Panc1 (cell line): ENCODE measurements around the gene TRABD2B. TPM values are rescaled to one million over a fixed set of nuclear protein-coding genes. Genes with fewer than 3 reads are reported as not detected.

Experiments used
- ATAC-seq: fragments of 200-7000 bp; cut with Tn5 transposase; 2 replicates; pipeline ENCODE4 v1.9.1; 2020; ENCODE audit warnings: mild to moderate bottlenecking, moderate library complexity
- BruUV-seq: library from RNA; stranded (reverse); fragments of 400-500 nt; replicated peaks from 2 replicates; lab custom pipeline; 2021; lab: Mats Ljungman, UMichigan
- CTCF ChIA-PET: fragments of 300-600 bp; sonication (Branson Sonifier 250); formaldehyde crosslinking; loops from one replicate; lab custom pipeline; 2022; ENCODE audit warnings: antibody characterized with exemption; lab: Charles Lee
- POLR2A ChIA-PET: fragments of 300-600 bp; sonication (Branson Sonifier 250); formaldehyde crosslinking; loops from one replicate; lab custom pipeline; 2022; ENCODE audit warnings: antibody characterized with exemption; lab: Charles Lee
- DNase-seq: peaks from one replicate; pipeline ENCODE4 v3.0.0-alpha.2; 2010; ENCODE audit warnings: low read depth, low spot score
- H3K27ac ChIP-seq: 2 replicates; pipeline ENCODE4 v1.5.1; 2011; ENCODE audit warnings: mild to moderate bottlenecking, low read length, inconsistent platforms
- H3K27me3 ChIP-seq: fragments of 200-500 bp; sonication (Bioruptor generic); 2 replicates; pipeline ENCODE4 v1.6.0; 2014; ENCODE audit warnings: low read length, inconsistent platforms; ENCODE audit not compliant: control insufficient read depth, insufficient read depth
- H3K36me3 ChIP-seq: fragments of 200-500 bp; sonication (Bioruptor generic); 2 replicates; pipeline ENCODE4 v1.5.1; 2014; ENCODE audit warnings: inconsistent platforms, mild to moderate bottlenecking, low read length, moderate library complexity; ENCODE audit not compliant: control insufficient read depth, insufficient read depth
- H3K4me1 ChIP-seq: 2 replicates; pipeline ENCODE4 v1.5.1; 2011; ENCODE audit warnings: inconsistent platforms, mild to moderate bottlenecking, low read length, moderate library complexity; ENCODE audit not compliant: control insufficient read depth, insufficient read depth
- H3K4me3 ChIP-seq, 2 experiments: 2 replicates each; pipeline ENCODE4 v1.5.1; 2011 to 2012; ENCODE audit warnings: low read depth in 2 of 2, low read length in 2 of 2, mild to moderate bottlenecking in 2 of 2, inconsistent platforms in 1 of 2, moderate library complexity in 1 of 2
- H3K9me3 ChIP-seq: fragments of 200-500 bp; sonication (Bioruptor generic); 2 replicates; pipeline ENCODE4 v1.5.1; 2014; ENCODE audit warnings: low read depth, mild to moderate bottlenecking, inconsistent platforms, low read length, moderate library complexity; ENCODE audit not compliant: control insufficient read depth, insufficient read depth
- POLR2AphosphoS5 ChIP-seq: IDR thresholded peaks from 2 replicates; pipeline ENCODE4 v1.6.1; 2012; ENCODE audit warnings: mild to moderate bottlenecking, low read depth, low read length, moderate library complexity
- SIN3A ChIP-seq: IDR thresholded peaks from 2 replicates; pipeline ENCODE4 v1.6.1; 2012; ENCODE audit warnings: low read depth, mild to moderate bottlenecking, low read length, moderate library complexity, borderline replicate concordance; ENCODE audit not compliant: insufficient read depth
- TCF7L2 ChIP-seq: IDR thresholded peaks from 2 replicates; pipeline ENCODE4 v1.6.1; 2011; ENCODE audit warnings: mild to moderate bottlenecking, low read depth, low read length, inconsistent platforms
- in situ Hi-C: cut with HindIII; loops from 2 replicates; pipeline ENCODE4 v1.10.0; 2016; ENCODE audit warnings: low sequenced_read_pairs, low pct_unique_long_range_greater_than_20kb
- intact Hi-C: fragments of 100-400 bp; cut with micrococcal nuclease; formaldehyde crosslinking; loops from one replicate; pipeline ENCODE4 v1.10.0; 2022; ENCODE audit not compliant: unreplicated experiment
- total RNA-seq: library from RNA; stranded (reverse); gene quantifications from one replicate; pipeline ENCODE4 v1.2.1, GENCODE V29; 2021; ENCODE audit not compliant: unreplicated experiment
- TF ChIP-seq, protein P1 (sequence below), 2 experiments: IDR thresholded peaks; 2 replicates each; pipeline ENCODE4 v1.6.1; 2011 to 2012; ENCODE audit warnings: low read depth in 2 of 2, control low read depth in 1 of 2, low read length in 1 of 2, mild to moderate bottlenecking in 1 of 2, moderate library complexity in 1 of 2; ENCODE audit not compliant: insufficient read depth in 1 of 2
- TF ChIP-seq, protein P2 (sequence below): fragments of 450-650 bp; IDR thresholded peaks from 2 replicates; pipeline ENCODE4 v1.5.1; 2017; ENCODE audit warnings: mild to moderate bottlenecking

The TRABD2B gene
- total RNA-seq, 1 experiment from 2014 or later = not detected

DNA sequence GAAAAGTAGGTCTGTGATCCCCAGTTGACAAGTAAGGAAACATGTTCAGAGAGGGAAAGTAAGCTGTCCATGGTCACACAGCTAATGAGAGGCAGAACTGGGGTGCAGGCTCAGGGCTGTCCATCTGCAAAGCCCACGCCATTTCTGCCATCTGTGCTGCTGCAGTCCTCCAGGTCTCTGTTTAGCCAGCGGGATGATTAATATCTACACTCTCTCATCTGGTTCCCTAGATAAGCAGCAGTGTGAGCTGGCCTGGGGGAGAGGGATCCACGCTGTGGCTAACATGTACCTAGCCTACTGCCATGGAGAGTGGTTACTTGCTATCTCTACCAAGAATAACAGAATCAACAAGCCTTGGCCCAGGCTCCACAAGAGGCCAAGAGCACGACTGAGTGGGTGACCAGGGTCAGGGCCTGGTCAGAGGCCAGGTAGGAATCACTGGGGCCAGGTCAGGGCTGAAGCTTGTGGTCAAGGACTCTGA is 75.2 kb downstream of the TRABD2B start:
- no TSS peak for BruUV-seq
- in situ Hi-C loops (no loop called here), intact Hi-C loops (no loop called here)
- DNase-seq = no peak
- Histone ChIP-seq H3K9me3 (no peaks in the 10 kb centered on the region), H3K27me3 (peaks cover 6% of the 10 kb centered on the region), H3K27ac (no peak overlapping the region), H3K4me1 (no peaks in the 10 kb centered on the region), H3K4me3 (no peak overlapping the region), H3K36me3 (no peaks in the 10 kb centered on the region)
- ChIA-PET CTCF (no interaction called here), POLR2A (no interaction called here)
- TF ChIP-seq TCF7L2 (no peak), SIN3A (no peak), POLR2AphosphoS5 (no peak)
- TF ChIP-seq, protein P1, sequence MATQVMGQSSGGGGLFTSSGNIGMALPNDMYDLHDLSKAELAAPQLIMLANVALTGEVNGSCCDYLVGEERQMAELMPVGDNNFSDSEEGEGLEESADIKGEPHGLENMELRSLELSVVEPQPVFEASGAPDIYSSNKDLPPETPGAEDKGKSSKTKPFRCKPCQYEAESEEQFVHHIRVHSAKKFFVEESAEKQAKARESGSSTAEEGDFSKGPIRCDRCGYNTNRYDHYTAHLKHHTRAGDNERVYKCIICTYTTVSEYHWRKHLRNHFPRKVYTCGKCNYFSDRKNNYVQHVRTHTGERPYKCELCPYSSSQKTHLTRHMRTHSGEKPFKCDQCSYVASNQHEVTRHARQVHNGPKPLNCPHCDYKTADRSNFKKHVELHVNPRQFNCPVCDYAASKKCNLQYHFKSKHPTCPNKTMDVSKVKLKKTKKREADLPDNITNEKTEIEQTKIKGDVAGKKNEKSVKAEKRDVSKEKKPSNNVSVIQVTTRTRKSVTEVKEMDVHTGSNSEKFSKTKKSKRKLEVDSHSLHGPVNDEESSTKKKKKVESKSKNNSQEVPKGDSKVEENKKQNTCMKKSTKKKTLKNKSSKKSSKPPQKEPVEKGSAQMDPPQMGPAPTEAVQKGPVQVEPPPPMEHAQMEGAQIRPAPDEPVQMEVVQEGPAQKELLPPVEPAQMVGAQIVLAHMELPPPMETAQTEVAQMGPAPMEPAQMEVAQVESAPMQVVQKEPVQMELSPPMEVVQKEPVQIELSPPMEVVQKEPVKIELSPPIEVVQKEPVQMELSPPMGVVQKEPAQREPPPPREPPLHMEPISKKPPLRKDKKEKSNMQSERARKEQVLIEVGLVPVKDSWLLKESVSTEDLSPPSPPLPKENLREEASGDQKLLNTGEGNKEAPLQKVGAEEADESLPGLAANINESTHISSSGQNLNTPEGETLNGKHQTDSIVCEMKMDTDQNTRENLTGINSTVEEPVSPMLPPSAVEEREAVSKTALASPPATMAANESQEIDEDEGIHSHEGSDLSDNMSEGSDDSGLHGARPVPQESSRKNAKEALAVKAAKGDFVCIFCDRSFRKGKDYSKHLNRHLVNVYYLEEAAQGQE (IDR thresholded peaks at IDR 0.05; ENCODE audit: insufficient read depth in 1 of 2, low read depth in 2 of 2, low read length in 1 of 2) = no peak
- TF ChIP-seq, protein P2, sequence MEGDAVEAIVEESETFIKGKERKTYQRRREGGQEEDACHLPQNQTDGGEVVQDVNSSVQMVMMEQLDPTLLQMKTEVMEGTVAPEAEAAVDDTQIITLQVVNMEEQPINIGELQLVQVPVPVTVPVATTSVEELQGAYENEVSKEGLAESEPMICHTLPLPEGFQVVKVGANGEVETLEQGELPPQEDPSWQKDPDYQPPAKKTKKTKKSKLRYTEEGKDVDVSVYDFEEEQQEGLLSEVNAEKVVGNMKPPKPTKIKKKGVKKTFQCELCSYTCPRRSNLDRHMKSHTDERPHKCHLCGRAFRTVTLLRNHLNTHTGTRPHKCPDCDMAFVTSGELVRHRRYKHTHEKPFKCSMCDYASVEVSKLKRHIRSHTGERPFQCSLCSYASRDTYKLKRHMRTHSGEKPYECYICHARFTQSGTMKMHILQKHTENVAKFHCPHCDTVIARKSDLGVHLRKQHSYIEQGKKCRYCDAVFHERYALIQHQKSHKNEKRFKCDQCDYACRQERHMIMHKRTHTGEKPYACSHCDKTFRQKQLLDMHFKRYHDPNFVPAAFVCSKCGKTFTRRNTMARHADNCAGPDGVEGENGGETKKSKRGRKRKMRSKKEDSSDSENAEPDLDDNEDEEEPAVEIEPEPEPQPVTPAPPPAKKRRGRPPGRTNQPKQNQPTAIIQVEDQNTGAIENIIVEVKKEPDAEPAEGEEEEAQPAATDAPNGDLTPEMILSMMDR = no peak
- no peak for ATAC-seq

DNA sequence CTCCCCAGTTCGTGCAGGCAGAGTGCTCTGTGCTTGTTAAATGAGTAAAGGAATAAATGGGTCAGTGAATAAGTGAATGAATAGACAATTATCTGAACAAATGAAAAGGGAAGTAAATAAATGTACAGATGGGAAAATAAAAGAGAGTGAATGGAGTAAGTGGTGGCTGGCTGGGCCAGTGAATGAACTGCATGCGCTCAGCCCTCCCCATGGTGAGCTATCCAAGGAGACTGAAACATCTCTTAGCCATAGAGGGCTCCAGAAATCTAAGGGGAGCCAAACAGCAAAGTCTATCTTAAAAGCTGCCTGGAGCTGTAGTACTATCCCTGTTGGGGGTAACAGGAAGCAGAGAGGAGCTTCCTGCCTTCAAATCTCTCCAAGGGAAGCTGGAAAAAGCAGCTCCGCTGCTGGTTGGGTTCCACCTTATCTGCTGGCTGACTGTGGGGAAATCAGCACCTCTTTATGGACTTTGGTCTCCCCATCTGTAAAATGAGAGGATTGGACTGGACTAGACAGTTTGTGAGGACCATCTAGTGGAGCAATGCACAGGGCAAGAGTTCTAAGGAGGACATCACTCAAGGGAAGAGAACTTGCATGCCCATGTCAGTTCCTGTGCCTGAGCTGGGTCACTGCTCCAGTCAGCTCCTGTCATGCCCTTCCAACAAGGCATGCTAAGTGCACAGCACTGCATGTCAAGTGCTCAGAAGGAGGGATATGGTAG is 77.9 kb downstream of the TRABD2B start:
- in situ Hi-C loops = no loop called here
- Histone ChIP-seq H3K4me1 (no peaks in the 10 kb centered on the region), H3K9me3 (no peaks in the 10 kb centered on the region), H3K36me3 (no peaks in the 10 kb centered on the region), H3K27me3 (no peaks in the 10 kb centered on the region; the same call in 1 of the 2 replicates), H3K27ac (no peak overlapping the region), H3K4me3 (no peak overlapping the region)
- no TSS peak for BruUV-seq
- TF ChIP-seq POLR2AphosphoS5 (no peak), TCF7L2 (no peak), SIN3A (no peak)
- TF ChIP-seq, protein P1 (IDR thresholded peaks at IDR 0.05; ENCODE audit: insufficient read depth in 1 of 2, low read depth in 2 of 2, low read length in 1 of 2) = no peak
- TF ChIP-seq, protein P2 = no peak
- intact Hi-C loops = no loop called here
- CTCF ChIA-PET = no interaction called here
- ATAC-seq = no peak
- no peak for DNase-seq
- POLR2A ChIA-PET = no interaction called here
